ENCODE results near the gene CTNNA3. TPM values are rescaled to one million over a fixed set of nuclear protein-coding genes. Genes with fewer than 3 reads are reported as not detected.

Gene CTNNA3
- total and polyA plus RNA-seq, 2 of the 4 experiments (the other 2 are of a cell fraction), result 0.19 to 0.90 TPM

DNA sequence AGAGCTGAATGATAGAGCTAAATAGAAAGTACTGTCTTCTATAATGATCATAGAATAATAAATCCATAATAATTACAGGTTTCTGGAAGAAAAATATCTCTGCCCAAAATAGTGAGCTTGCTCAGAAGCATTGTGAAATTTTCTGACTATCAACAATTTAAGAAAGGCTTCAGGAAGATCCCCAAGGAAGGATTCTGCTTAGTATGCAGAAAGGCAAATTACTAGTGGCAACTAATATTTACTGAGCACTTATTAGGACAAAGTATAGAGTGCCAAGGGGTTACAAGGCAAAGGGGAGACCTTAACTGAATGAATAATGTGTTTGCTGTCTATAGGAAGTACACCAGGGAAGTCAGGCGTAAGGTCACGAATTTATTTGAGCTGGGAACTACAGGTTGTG is 928.3 kb downstream of the CTNNA3 start:
- H2AK9ac ChIP-seq (replicated peaks; ENCODE audit: low read depth, low read length, poor library complexity), result no peak overlapping the region
- intact Hi-C loops (cut with micrococcal nuclease), result no loop called here
- ATAC-seq (ENCODE audit: low read depth) (no peak), DNase-seq (no peak)
- H3K9me1 ChIP-seq (ENCODE audit: insufficient read depth, low read length), result no peaks in the 10 kb centered on the region
- no peaks in the 10 kb centered on the region for H3K79me1 ChIP-seq (ENCODE audit: low read depth in 1 of 2, low read length in 2 of 2)
- no peak overlapping the region for H4K8ac ChIP-seq (ENCODE audit: low read depth in 2 of 2, low read length in 2 of 2)
- H2BK120ac ChIP-seq (ENCODE audit: low read depth, low read length), result no peak overlapping the region
- CTCF ChIA-PET, result no interaction called here
- dilution Hi-C loops (cut with HindIII; ENCODE audit: low sequenced_read_pairs, unreplicated experiment), result no loop called here
- no peak overlapping the region for H3K4ac ChIP-seq (ENCODE audit: low read depth, low read length)
- no peaks in the 10 kb centered on the region for H3K36me3 ChIP-seq (ENCODE audit: control insufficient read depth, insufficient read depth, low read length)
- no peak overlapping the region for H2BK5ac ChIP-seq (ENCODE audit: low read depth, low read length, poor library complexity, severe bottlenecking)
- TF ChIP-seq BHLHE40 (IDR thresholded peaks at IDR 0.05; ENCODE audit: low read depth, low read length) (no peak), MAFK (IDR thresholded peaks at IDR 0.05; ENCODE audit: low read depth, low read length) (peak; percentile 46; the same call in 1 of the 2 replicates)
- no peak overlapping the region for H3K23ac ChIP-seq (ENCODE audit: low read depth, low read length)
- no peaks in the 10 kb centered on the region for H3K4me1 ChIP-seq (ENCODE audit: control insufficient read depth, insufficient read depth, low read length)
- H4K91ac ChIP-seq (ENCODE audit: insufficient read depth, low read depth, low read length), result no peak overlapping the region
- no peak overlapping the region for H2AFZ ChIP-seq (replicated peaks; ENCODE audit: low read length, poor library complexity)
- no peak overlapping the region for H3K14ac ChIP-seq (replicated peaks; ENCODE audit: low read depth, low read length)
- no peak overlapping the region for H4K5ac ChIP-seq (ENCODE audit: low read depth, low read length)
- BruUV-seq (replicated peaks), result no TSS peak
- WGBS, 2 experiments (ENCODE audit: extremely low coverage in 2 of 2, insufficient read length in 1 of 2), result no CpG with 5 or more reads among the region's 2 CpGs
- H3K4me3 ChIP-seq (ENCODE audit: insufficient read depth, low read depth, low read length), result no peak overlapping the region
- no peaks in the 10 kb centered on the region for H3K27me3 ChIP-seq (ENCODE audit: control insufficient read depth, insufficient read depth, low read length)
- no peak overlapping the region for H3K4me2 ChIP-seq (ENCODE audit: low read depth, low read length)
- H3K56ac ChIP-seq (ENCODE audit: extremely low read depth, insufficient read depth, low read length), result no peak overlapping the region
- H4K20me1 ChIP-seq (ENCODE audit: insufficient read depth, low read length), result no peaks in the 10 kb centered on the region
- no peak overlapping the region for H3K9ac ChIP-seq (ENCODE audit: low read depth, low read length)
- H3K27ac ChIP-seq (ENCODE audit: insufficient read depth, low read length), result no peak overlapping the region
- POLR2A ChIA-PET (ENCODE audit: unreplicated experiment), result no interaction called here
- H3K18ac ChIP-seq (ENCODE audit: low read depth, low read length), result no peak overlapping the region
- H2BK15ac ChIP-seq (ENCODE audit: low read depth, low read length), result no peak overlapping the region
- H2BK20ac ChIP-seq (ENCODE audit: low read depth, low read length), result no peak overlapping the region
- no peak overlapping the region for H2AK5ac ChIP-seq (ENCODE audit: low read depth, low read length)
- in situ Hi-C loops (cut with MboI; ENCODE audit: low sequenced_read_pairs), result no loop called here
- H3K9me3 ChIP-seq (ENCODE audit: control insufficient read depth, insufficient read depth, low read length), result no peaks in the 10 kb centered on the region
